ENCODE measurements around the gene PRPH.
"Not testable (repeated sequence)": the region's sequence is repeated elsewhere in the genome, so short reads cannot be mapped to it uniquely, and the experiment has no call there.

Gene PRPH

GRCh38 chr12:49276304-49277290 lies 18.4 kb upstream of the PRPH start:
- no peak for DNase-seq (ENCODE audit: low read depth)

- no peak for DNase-seq (ENCODE audit: low read depth)
Measured at GRCh38 chr12:49277466-49277865, 17.5 kb upstream of the PRPH start.

- DNase-seq (ENCODE audit: low read depth) = no peak
Measured at GRCh38 chr12:49279706-49280159, 15.2 kb upstream of the PRPH start.

GRCh38 chr12:49280545-49280944 lies 14.4 kb upstream of the PRPH start:
- DNase-seq (ENCODE audit: low read depth) = not testable (repeated sequence)

- no peak for DNase-seq (ENCODE audit: low read depth)
Measured at GRCh38 chr12:49282302-49282701, 12.6 kb upstream of the PRPH start.

- not testable (repeated sequence) for DNase-seq (ENCODE audit: low read depth)
Measured at GRCh38 chr12:49282740-49283375, 12.1 kb upstream of the PRPH start.

GRCh38 chr12:49283541-49284429 lies 11.2 kb upstream of the PRPH start:
- no peak for DNase-seq (ENCODE audit: low read depth)

DNA sequence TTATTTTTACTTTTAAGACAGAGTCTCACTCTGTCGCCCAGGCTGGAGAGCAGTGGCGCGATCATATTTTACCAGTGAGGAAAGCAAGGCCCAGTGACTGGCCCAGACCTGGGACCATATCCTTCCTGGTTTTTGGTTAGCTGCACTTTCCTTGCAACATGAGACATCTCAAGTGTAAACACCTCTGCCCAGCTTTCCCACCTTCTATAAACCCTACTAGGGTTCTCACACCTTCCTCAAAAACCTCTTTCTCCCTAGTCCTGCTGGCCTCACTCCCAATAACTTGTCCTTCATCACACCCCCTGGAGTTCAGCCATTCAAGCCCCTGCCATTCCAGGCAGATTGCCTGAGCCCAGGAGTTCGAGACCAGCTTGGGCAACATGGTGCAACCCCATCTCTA lies 10.3 kb upstream of the PRPH start:
- DNase-seq (ENCODE audit: low read depth) = no peak

DNA sequence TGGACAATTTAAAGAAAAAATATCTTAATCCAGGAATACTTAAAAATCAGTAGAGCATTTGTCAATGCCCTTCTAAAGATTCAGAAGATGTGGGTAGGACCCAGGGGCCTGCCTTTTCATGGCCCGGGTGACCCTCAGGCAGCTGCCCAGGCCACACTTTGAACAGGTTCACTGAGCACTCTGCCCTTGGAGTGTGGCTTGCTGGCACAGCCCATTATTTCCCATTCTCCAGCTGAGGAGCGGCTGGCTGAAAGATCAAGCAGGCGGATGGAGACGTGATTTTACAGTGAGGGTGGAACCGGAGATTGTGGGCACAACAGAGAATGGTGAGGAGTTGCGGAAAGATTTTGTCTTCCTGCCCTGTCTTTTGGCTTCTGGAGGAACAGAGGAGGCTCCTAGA lies 7.1 kb upstream of the PRPH start:
- DNase-seq (ENCODE audit: low read depth) = no peak

- DNase-seq (ENCODE audit: low read depth) = peak; percentile 53
Measured at GRCh38 chr12:49288412-49288853, 6.5 kb upstream of the PRPH start.

- DNase-seq (ENCODE audit: low read depth) = no peak
Measured at GRCh38 chr12:49288922-49289555, 5.9 kb upstream of the PRPH start.

- no peak for DNase-seq (ENCODE audit: low read depth)
Measured at GRCh38 chr12:49292729-49293055, 2.3 kb upstream of the PRPH start.

GRCh38 chr12:49293056-49293956 lies 1.6 kb upstream of the PRPH start:
- no peak for DNase-seq (ENCODE audit: low read depth)

GRCh38 chr12:49294086-49294803 lies 702 bp upstream of the PRPH start:
- no peak for DNase-seq (ENCODE audit: low read depth)

GRCh38 chr12:49294804-49295081 lies 204 bp upstream of the PRPH start:
- DNase-seq (ENCODE audit: low read depth) = no peak

GRCh38 chr12:49296034-49296835 lies 1.3 kb downstream of the PRPH start:
- DNase-seq (ENCODE audit: low read depth) = peak; percentile 24

- no peak for DNase-seq (ENCODE audit: low read depth)
Measured at GRCh38 chr12:49296836-49297694, 2.1 kb downstream of the PRPH start.

DNA sequence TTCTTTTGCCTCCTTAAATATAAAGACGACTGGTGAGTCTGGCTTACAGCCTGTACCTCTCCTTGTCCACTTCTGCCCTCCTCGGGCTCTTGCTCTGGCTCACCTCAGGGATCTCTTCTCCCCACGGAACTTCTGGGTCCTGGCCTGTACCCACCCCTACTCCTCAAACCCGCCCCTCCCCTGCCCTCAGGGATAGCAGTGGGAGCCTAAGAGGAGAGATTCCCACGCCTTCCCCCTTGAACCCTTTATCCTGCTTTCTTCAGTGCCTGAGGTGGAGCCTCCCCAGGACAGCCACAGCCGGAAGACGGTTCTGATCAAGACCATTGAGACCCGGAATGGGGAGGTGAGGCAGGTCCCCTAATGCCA lies 2.7 kb downstream of the PRPH start:
- no peak for DNase-seq (ENCODE audit: low read depth)

- DNase-seq (ENCODE audit: low read depth) = no peak
Measured at GRCh38 chr12:49298160-49298559, 3.2 kb downstream of the PRPH start.
